Measurements from ENCODE around the gene PCDH9. TPM values are rescaled to one million over a fixed set of nuclear protein-coding genes. Genes with fewer than 3 reads are reported as not detected.

PCDH9 gene
- total RNA-seq, 4 donors from 2014 or later: 0.64 to 1.1 (median 0.82) TPM

DNA sequence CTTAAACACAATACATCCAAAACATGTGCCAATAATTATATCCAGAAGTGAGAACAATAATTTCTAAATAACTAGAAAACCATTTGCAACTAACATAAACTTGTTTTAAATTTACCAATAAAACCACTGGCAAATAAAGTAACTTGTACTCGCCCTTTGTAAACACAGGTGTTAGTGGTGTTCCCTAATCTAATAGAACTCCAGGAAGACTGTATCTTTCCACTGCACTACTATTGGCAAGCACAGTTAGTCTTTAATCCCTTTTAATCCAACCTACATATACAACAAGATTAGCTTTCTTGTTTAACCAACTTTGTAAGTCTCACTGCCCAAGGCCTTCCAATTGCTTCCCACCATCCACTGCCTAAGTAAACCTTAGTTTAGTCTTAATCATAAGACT lies 79.5 kb downstream of the PCDH9 start:
- Histone ChIP-seq H3K4me1 (peaks cover 2% of the 10 kb centered on the region), H3K4me3 (no peak overlapping the region), H3K36me3 (no peaks in the 10 kb centered on the region), H3K27ac (no peak overlapping the region), H3K27me3 (no peaks in the 10 kb centered on the region), H3K9me3 (no peaks in the 10 kb centered on the region)
- 81% methylated on average over 1 of the region's 1 CpG for WGBS
- TF ChIP-seq EP300 (IDR thresholded peaks at IDR 0.05) (no peak), CTCF (IDR thresholded peaks at IDR 0.05) (no peak), POLR2A (IDR thresholded peaks at IDR 0.05) (no peak), POLR2AphosphoS5 (IDR thresholded peaks at IDR 0.05) (no peak)
- no peak for DNase-seq (ENCODE audit: low spot score in 2 of 2)

DNA sequence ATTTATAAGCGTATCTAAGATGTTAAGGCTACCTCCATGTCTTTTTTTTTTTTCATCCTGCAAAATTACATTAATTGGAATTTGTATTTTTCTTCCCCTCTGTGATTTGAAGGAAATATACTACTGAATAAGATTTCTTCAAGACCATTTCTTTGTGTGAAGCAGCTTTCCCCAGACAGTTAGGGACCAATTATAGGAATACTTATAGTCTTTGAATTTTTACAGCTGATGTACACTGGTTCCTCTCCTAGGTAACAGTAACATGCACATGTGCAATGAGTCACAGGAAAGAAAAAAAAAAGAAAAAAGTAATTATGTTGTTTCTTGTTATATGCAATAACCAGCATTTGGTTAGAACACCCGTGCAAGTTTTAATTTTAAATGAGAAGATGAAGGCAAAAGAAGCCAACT lies 82.0 kb downstream of the PCDH9 start:
- no peak overlapping the region for H3K4me3 ChIP-seq
- H3K4me1 ChIP-seq: peaks cover 2% of the 10 kb centered on the region
- no peaks in the 10 kb centered on the region for H3K9me3 ChIP-seq
- no peak overlapping the region for H3K27ac ChIP-seq
- H3K36me3 ChIP-seq: no peaks in the 10 kb centered on the region
- no peaks in the 10 kb centered on the region for H3K27me3 ChIP-seq
- DNase-seq (ENCODE audit: low spot score in 2 of 2): no peak
- WGBS: 40% methylated on average over 2 of the region's 2 CpGs
- TF ChIP-seq CTCF (IDR thresholded peaks at IDR 0.05) (no peak), POLR2AphosphoS5 (IDR thresholded peaks at IDR 0.05) (no peak), POLR2A (IDR thresholded peaks at IDR 0.05) (no peak), EP300 (IDR thresholded peaks at IDR 0.05) (no peak)

DNA sequence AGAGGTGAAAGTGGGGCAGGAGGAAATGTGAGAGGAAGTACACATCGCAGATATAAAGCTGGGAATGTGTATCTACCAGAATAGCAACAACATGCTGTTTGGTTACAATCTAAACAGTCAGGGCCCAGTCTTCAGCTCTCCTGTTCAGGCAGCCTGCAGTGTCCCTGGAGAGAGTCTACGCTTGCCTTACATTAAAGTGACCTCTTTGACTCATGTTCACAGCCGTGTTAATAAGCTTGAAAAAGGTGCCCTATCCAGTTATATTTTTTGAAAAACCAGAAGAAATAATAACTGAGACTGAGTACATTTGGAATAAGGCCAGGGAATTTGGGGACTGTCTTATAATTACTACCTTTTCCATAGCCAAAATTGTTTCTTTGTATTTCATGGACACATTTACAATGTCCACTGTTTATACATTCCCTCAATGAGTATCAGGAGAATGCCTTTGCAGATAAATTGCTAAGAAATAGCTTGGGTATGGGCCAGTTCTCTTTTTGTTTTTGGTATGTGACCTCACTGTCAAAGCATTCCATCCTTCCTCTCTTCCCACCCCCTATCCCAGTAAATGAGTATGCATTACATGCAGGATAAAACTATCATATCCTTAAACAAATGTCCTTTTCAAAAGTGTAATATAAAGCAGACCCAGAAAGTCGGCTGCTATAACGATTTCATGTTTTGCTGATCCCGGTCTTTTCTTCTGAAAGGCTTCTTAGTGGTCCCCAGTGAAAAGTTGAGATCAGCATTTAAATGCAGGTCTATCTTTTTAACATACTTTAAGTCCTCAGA lies 82.6 kb downstream of the PCDH9 start:
- no peaks in the 10 kb centered on the region for H3K36me3 ChIP-seq
- H3K9me3 ChIP-seq: no peaks in the 10 kb centered on the region
- no peak for DNase-seq (ENCODE audit: low spot score in 2 of 2)
- H3K4me1 ChIP-seq: peaks cover 2% of the 10 kb centered on the region
- no peak overlapping the region for H3K4me3 ChIP-seq
- TF ChIP-seq EP300 (IDR thresholded peaks at IDR 0.05) (no peak), CTCF (IDR thresholded peaks at IDR 0.05) (no peak), POLR2A (IDR thresholded peaks at IDR 0.05) (no peak), POLR2AphosphoS5 (IDR thresholded peaks at IDR 0.05) (no peak)
- H3K27ac ChIP-seq: no peak overlapping the region
- H3K27me3 ChIP-seq: no peaks in the 10 kb centered on the region
- WGBS: 46% methylated on average over 6 of the region's 6 CpGs

GRCh38 chr13:67146523-67147130 lies 83.5 kb downstream of the PCDH9 start:
- H3K27me3 ChIP-seq: no peaks in the 10 kb centered on the region
- 66% methylated on average over 4 of the region's 4 CpGs for WGBS
- no peaks in the 10 kb centered on the region for H3K36me3 ChIP-seq
- no peak overlapping the region for H3K27ac ChIP-seq
- H3K9me3 ChIP-seq: no peaks in the 10 kb centered on the region
- peaks cover 2% of the 10 kb centered on the region for H3K4me1 ChIP-seq
- no peak for TF ChIP-seq EP300 (IDR thresholded peaks at IDR 0.05)
- no peak for TF ChIP-seq CTCF (IDR thresholded peaks at IDR 0.05)
- TF ChIP-seq POLR2AphosphoS5 (IDR thresholded peaks at IDR 0.05): no peak
- TF ChIP-seq POLR2A (IDR thresholded peaks at IDR 0.05): no peak
- DNase-seq (ENCODE audit: low spot score in 2 of 2): no peak
- no peak overlapping the region for H3K4me3 ChIP-seq

DNA sequence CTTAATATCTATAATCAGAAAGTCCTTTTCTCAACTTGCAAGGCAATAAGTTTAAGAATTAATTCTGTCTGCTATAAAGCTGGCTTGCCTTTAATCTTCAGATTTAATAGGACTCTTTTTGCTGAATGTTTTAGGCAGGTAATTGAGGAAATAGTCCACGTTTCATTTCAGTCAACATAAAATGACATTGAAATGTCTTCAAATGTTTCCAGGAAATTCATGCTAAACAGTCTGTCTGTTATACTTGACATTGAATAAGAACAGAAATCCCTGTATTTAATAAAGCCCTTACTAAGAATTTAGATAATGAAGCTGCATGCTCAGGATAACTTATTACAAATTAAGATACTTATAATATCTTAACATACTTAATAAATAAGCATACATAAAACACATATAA lies 84.2 kb downstream of the PCDH9 start:
- no peak for DNase-seq (ENCODE audit: low spot score in 2 of 2)
- H3K27me3 ChIP-seq: no peaks in the 10 kb centered on the region
- H3K27ac ChIP-seq: no peak overlapping the region
- no peaks in the 10 kb centered on the region for H3K9me3 ChIP-seq
- 44% methylated on average over 1 of the region's 1 CpG for WGBS
- peaks cover 2% of the 10 kb centered on the region for H3K4me1 ChIP-seq
- no peaks in the 10 kb centered on the region for H3K36me3 ChIP-seq
- TF ChIP-seq POLR2A (IDR thresholded peaks at IDR 0.05): no peak
- TF ChIP-seq EP300 (IDR thresholded peaks at IDR 0.05): no peak
- TF ChIP-seq CTCF (IDR thresholded peaks at IDR 0.05): no peak
- TF ChIP-seq POLR2AphosphoS5 (IDR thresholded peaks at IDR 0.05): no peak
- no peak overlapping the region for H3K4me3 ChIP-seq

All from suprapubic skin (tissue), 4 donors.